Breast epithelium (tissue), 3 donors: ENCODE data around the gene EXOSC7.

Experiments
- POLR2A ChIP-seq: fragments of 450-650 bp; IDR thresholded peaks from one replicate; pipeline ENCODE4 v1.6.1; 2016; ENCODE audit warnings: antibody characterized with exemption, mild to moderate bottlenecking, moderate library complexity
- TF ChIP-seq, protein P1 (sequence below), 3 donors: fragments of 450-650 bp; IDR thresholded peaks; one replicate each; pipeline ENCODE4 v1.5.1; 2016 to 2017; ENCODE audit warnings: antibody characterized with exemption in 3 of 3, mild to moderate bottlenecking in 3 of 3, moderate library complexity in 3 of 3

DNA sequence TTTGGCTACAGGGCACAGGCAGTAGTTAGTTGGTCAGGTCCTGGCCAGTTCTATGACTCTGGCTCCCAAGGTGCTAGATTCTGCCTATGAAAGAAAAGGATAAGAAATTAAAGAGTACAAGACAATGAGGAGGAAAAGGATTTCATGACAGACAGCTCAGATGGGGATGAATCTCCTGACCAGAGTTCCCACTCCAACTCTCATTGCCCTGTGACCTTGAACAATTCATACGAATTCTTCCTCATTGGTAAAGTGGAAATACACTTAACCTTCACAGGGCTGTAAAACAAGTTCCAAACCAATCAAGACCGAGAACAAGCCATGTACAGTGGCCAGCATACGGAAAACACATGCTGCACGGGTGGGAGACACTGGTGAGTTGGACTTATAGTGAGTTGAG, 73.8 kb downstream of the EXOSC7 start:
- TF ChIP-seq, protein P1, sequence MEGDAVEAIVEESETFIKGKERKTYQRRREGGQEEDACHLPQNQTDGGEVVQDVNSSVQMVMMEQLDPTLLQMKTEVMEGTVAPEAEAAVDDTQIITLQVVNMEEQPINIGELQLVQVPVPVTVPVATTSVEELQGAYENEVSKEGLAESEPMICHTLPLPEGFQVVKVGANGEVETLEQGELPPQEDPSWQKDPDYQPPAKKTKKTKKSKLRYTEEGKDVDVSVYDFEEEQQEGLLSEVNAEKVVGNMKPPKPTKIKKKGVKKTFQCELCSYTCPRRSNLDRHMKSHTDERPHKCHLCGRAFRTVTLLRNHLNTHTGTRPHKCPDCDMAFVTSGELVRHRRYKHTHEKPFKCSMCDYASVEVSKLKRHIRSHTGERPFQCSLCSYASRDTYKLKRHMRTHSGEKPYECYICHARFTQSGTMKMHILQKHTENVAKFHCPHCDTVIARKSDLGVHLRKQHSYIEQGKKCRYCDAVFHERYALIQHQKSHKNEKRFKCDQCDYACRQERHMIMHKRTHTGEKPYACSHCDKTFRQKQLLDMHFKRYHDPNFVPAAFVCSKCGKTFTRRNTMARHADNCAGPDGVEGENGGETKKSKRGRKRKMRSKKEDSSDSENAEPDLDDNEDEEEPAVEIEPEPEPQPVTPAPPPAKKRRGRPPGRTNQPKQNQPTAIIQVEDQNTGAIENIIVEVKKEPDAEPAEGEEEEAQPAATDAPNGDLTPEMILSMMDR (IDR thresholded peaks at IDR 0.05), result no peak
- no peak for TF ChIP-seq POLR2A
